H1 (cell line): ENCODE data around the gene ZNF728. TPM values are rescaled to one million over a fixed set of nuclear protein-coding genes. Genes with fewer than 3 reads are reported as not detected.

ENCODE experiments used
- CTCF ChIA-PET: fragments of 300-600 bp; sonication (Branson Sonifier 250); formaldehyde crosslinking; loops from one replicate; lab custom pipeline; 2021; ENCODE audit not compliant: partially characterized antibody; lab: Charles Lee
- POLR2A ChIA-PET: fragments of 300-600 bp; sonication (Branson Sonifier 250); formaldehyde crosslinking; loops from one replicate; lab custom pipeline; 2021; ENCODE audit warnings: inconsistent platforms; ENCODE audit not compliant: partially characterized antibody; lab: Charles Lee
- DNase-seq, 2 experiments: peaks; one replicate each; pipeline versions ENCODE4 v3.0.0 to v3.0.0-alpha.2; 2010 to 2022; ENCODE audit warnings: low spot score in 2 of 2, low read depth in 1 of 2, mixed read lengths in 1 of 2
- FAIRE-seq: peaks from 2 replicates; lab custom pipeline; 2011; peaks lifted over from hg19 to GRCh38; lab: Jason Lieb, UNC
- H2AFZ ChIP-seq: 2 replicates; pipeline ENCODE4 v1.8.1; 2012; ENCODE audit warnings: low read length, inconsistent platforms
- H2AK5ac ChIP-seq: 2 replicates; pipeline ENCODE4 v1.6.1; 2013; ENCODE audit warnings: low read depth, low read length
- H2BK120ac ChIP-seq: replicated peaks from 2 replicates; pipeline ENCODE3; 2013; ENCODE audit warnings: low read depth, low read length, inconsistent platforms
- H2BK12ac ChIP-seq: 2 replicates; pipeline ENCODE4 v1.6.1; 2013; ENCODE audit warnings: low read depth, low read length
- H2BK15ac ChIP-seq: 2 replicates; pipeline ENCODE4 v1.6.1; 2013; ENCODE audit warnings: low read length
- H2BK20ac ChIP-seq: 2 replicates; pipeline ENCODE4 v1.6.1; 2013; ENCODE audit warnings: low read length
- H2BK5ac ChIP-seq: 2 replicates; pipeline ENCODE4 v1.6.1; 2013; ENCODE audit warnings: low read depth, low read length
- H3K14ac ChIP-seq: 2 replicates; pipeline ENCODE4 v1.6.1; 2013; ENCODE audit warnings: inconsistent platforms; ENCODE audit not compliant: insufficient read length
- H3K18ac ChIP-seq: 2 replicates; pipeline ENCODE4 v1.6.1; 2013; ENCODE audit warnings: low read length; ENCODE audit errors: extremely low read depth
- H3K23ac ChIP-seq: 2 replicates; pipeline ENCODE4 v1.6.1; 2013; ENCODE audit warnings: inconsistent platforms; ENCODE audit not compliant: insufficient read length
- H3K23me2 ChIP-seq: 2 replicates; pipeline ENCODE4 v1.6.1; 2013; ENCODE audit warnings: low read depth, low read length
- H3K27ac ChIP-seq: 2 replicates; pipeline ENCODE4 v1.6.1; 2011; ENCODE audit warnings: low read depth, low read length, inconsistent platforms
- H3K27me3 ChIP-seq, 4 experiments: replicated peaks in 1 of 4; 1 replicate in 1 of 4; 2 replicates in 3 of 4; pipeline versions ENCODE4 v1.6.1 to v1.8.1; 2011 to 2013; ENCODE audit warnings: low read length in 3 of 4, mild to moderate bottlenecking in 3 of 4, inconsistent platforms in 2 of 4, mixed read lengths in 2 of 4, moderate library complexity in 1 of 4; ENCODE audit not compliant: control insufficient read depth in 3 of 4, insufficient read depth in 3 of 4; ENCODE audit errors: extremely low read depth in 1 of 4
- H3K36me3 ChIP-seq, 4 experiments: 2 replicates each; pipeline versions ENCODE4 v1.6.1 to v1.8.1; 2011 to 2013; ENCODE audit warnings: mild to moderate bottlenecking in 4 of 4, low read length in 3 of 4, moderate library complexity in 2 of 4, control low read depth in 1 of 4, inconsistent platforms in 1 of 4; ENCODE audit not compliant: insufficient read depth in 4 of 4, control insufficient read depth in 2 of 4
- H3K4ac ChIP-seq: replicated peaks from 2 replicates; pipeline ENCODE3; 2013; ENCODE audit warnings: low read length, low read depth, mixed read lengths, inconsistent platforms; ENCODE audit not compliant: insufficient read length
- H3K4me1 ChIP-seq, 4 experiments: replicated peaks in 1 of 4; 1 replicate in 1 of 4; 2 replicates in 3 of 4; pipeline versions ENCODE4 v1.6.1 to v1.8.1; 2011 to 2013; ENCODE audit warnings: low read length in 3 of 4, inconsistent platforms in 2 of 4, mixed read lengths in 1 of 4; ENCODE audit not compliant: insufficient read depth in 4 of 4, control insufficient read depth in 3 of 4
- H3K4me2 ChIP-seq, 2 experiments: 2 replicates each; pipeline versions ENCODE4 v1.6.1 to v1.8.1; 2011 to 2013; ENCODE audit warnings: low read depth in 2 of 2, low read length in 2 of 2, control low read depth in 1 of 2, inconsistent platforms in 1 of 2, mild to moderate bottlenecking in 1 of 2; ENCODE audit not compliant: insufficient read depth in 1 of 2
- H3K4me3 ChIP-seq, 4 experiments: fragments of 200-600, 300-600 bp in 1 of 4; sonication (generic), shearing (Covaris generic), sonication (Bioruptor Twin) in 1 of 4; 2 replicates each; pipeline versions ENCODE4 v1.5.1 to v1.8.1; 2011 to 2016; ENCODE audit warnings: low read length in 4 of 4, low read depth in 3 of 4, control low read depth in 2 of 4, inconsistent platforms in 2 of 4, mild to moderate bottlenecking in 2 of 4, mixed read lengths in 1 of 4, moderate library complexity in 1 of 4; ENCODE audit not compliant: insufficient read depth in 2 of 4; ENCODE audit errors: extremely low read depth in 1 of 4
- H3K56ac ChIP-seq: replicated peaks from 2 replicates; pipeline ENCODE3; 2013; ENCODE audit warnings: low read depth, mild to moderate bottlenecking, mixed read lengths, low read length, inconsistent platforms; ENCODE audit not compliant: insufficient read length
- H3K79me1 ChIP-seq: 2 replicates; pipeline ENCODE4 v1.6.1; 2013; ENCODE audit warnings: low read depth, low read length, control low read depth
- H3K79me2 ChIP-seq, 2 experiments: 2 replicates each; pipeline versions ENCODE4 v1.6.1 to v1.8.1; 2012 to 2013; ENCODE audit warnings: low read length in 2 of 2, mild to moderate bottlenecking in 2 of 2, inconsistent platforms in 1 of 2; ENCODE audit not compliant: insufficient read depth in 2 of 2, control insufficient read depth in 1 of 2
- H3K9ac ChIP-seq, 4 experiments: replicated peaks in 1 of 4; 1 replicate in 1 of 4; 2 replicates in 3 of 4; pipeline versions ENCODE4 v1.6.1 to v1.8.1; 2011 to 2013; ENCODE audit warnings: low read depth in 3 of 4, low read length in 3 of 4, control low read depth in 2 of 4, mild to moderate bottlenecking in 2 of 4, moderate library complexity in 2 of 4, inconsistent platforms in 1 of 4; ENCODE audit errors: extremely low read depth in 1 of 4
- H3K9me3 ChIP-seq, 2 experiments: 2 replicates each; pipeline versions ENCODE4 v1.6.1 to v1.8.1; 2012 to 2013; ENCODE audit warnings: mild to moderate bottlenecking in 2 of 2, moderate library complexity in 2 of 2, control low read depth in 1 of 2, inconsistent platforms in 1 of 2, low read depth in 1 of 2, low read length in 1 of 2, mixed read lengths in 1 of 2; ENCODE audit not compliant: insufficient read depth in 2 of 2
- H4K20me1 ChIP-seq, 2 experiments: replicated peaks in 1 of 2; 2 replicates each; pipeline versions ENCODE3 to v1.8.1; 2011 to 2013; ENCODE audit warnings: inconsistent platforms in 2 of 2, low read length in 2 of 2, mild to moderate bottlenecking in 1 of 2; ENCODE audit not compliant: insufficient read depth in 2 of 2, control insufficient read depth in 1 of 2
- H4K5ac ChIP-seq: 2 replicates; pipeline ENCODE4 v1.6.1; 2013; ENCODE audit warnings: low read length, low read depth, mixed read lengths, inconsistent platforms; ENCODE audit not compliant: insufficient read length
- H4K8ac ChIP-seq: 2 replicates; pipeline ENCODE4 v1.8.0; 2013; ENCODE audit warnings: mild to moderate bottlenecking, moderate library complexity, low read length, inconsistent platforms; ENCODE audit not compliant: insufficient read depth; ENCODE audit errors: extremely low read depth
- H4K91ac ChIP-seq: replicated peaks from 2 replicates; pipeline ENCODE3; 2013; ENCODE audit warnings: low read length, mixed read lengths, inconsistent platforms; ENCODE audit not compliant: insufficient read length
- CHD2 ChIP-seq: IDR thresholded peaks from 2 replicates; pipeline ENCODE4 v1.6.1; 2012; ENCODE audit warnings: low read length, improper control_type of control experiment
- GABPA ChIP-seq: IDR thresholded peaks from 2 replicates; pipeline ENCODE4 v1.6.1; 2011; ENCODE audit warnings: mild to moderate bottlenecking, low read length, moderate library complexity, borderline replicate concordance; ENCODE audit not compliant: insufficient read depth
- NANOG ChIP-seq: IDR thresholded peaks from 2 replicates; pipeline ENCODE4 v1.6.1; 2011; ENCODE audit warnings: low read length, low read depth, mild to moderate bottlenecking, inconsistent platforms; ENCODE audit not compliant: insufficient read depth, poor library complexity, severe bottlenecking
- POLR2AphosphoS5 ChIP-seq: IDR thresholded peaks from 2 replicates; pipeline ENCODE4 v1.6.1; 2011; ENCODE audit warnings: low read depth, low read length
- POU5F1 ChIP-seq: IDR thresholded peaks from 2 replicates; pipeline ENCODE4 v1.6.1; 2011; ENCODE audit warnings: low read depth, mild to moderate bottlenecking, low read length, moderate library complexity
- RBBP5 ChIP-seq: IDR thresholded peaks from 2 replicates; pipeline ENCODE4 v1.7.1; 2012; ENCODE audit warnings: low read depth, mild to moderate bottlenecking, inconsistent platforms, low read length, moderate library complexity, borderline replicate concordance
- SIN3A ChIP-seq, 2 experiments: IDR thresholded peaks in 1 of 2; conservative IDR thresholded peaks in 1 of 2; 2 replicates each; pipeline ENCODE4 v1.6.1; 2011 to 2012; ENCODE audit warnings: low read length in 2 of 2, improper control_type of control experiment in 1 of 2, low read depth in 1 of 2, mild to moderate bottlenecking in 1 of 2
- SP1 ChIP-seq: IDR thresholded peaks from 2 replicates; pipeline ENCODE4 v1.6.1; 2011; ENCODE audit warnings: low read depth, low read length
- SP4 ChIP-seq: IDR thresholded peaks from 2 replicates; pipeline ENCODE4 v1.6.1; 2012; ENCODE audit warnings: low read length, inconsistent platforms
- SRF ChIP-seq: IDR thresholded peaks from 2 replicates; pipeline ENCODE4 v1.6.1; 2011; ENCODE audit warnings: mild to moderate bottlenecking, low read depth, low read length, moderate library complexity
- TAF7 ChIP-seq: optimal IDR thresholded peaks from 2 replicates; pipeline ENCODE3; 2011; ENCODE audit warnings: low read depth, mild to moderate bottlenecking, inconsistent platforms, low read length, moderate library complexity, borderline replicate concordance
- ZNF274 ChIP-seq: IDR thresholded peaks from 2 replicates; pipeline ENCODE4 v1.7.0; 2012; ENCODE audit warnings: low read length, borderline replicate concordance; ENCODE audit errors: extremely low read depth
- WGBS, 2 experiments: shearing (Covaris generic) in 1 of 2; methylation state at CpG; one replicate each; pipeline versions ENCODE4 v1.1.6 to v1.1.7; 2013 to 2015; ENCODE audit warnings: low lambda C conversion rate in 2 of 2, mixed read lengths in 2 of 2, inconsistent platforms in 1 of 2, low coverage in 1 of 2, missing lambda C conversion rate in 1 of 2; ENCODE audit not compliant: insufficient replicate concordance in 2 of 2, insufficient coverage in 1 of 2, insufficient read length in 1 of 2; ENCODE audit errors: extremely low coverage in 1 of 2, missing lambda C conversion rate in 1 of 2; 5-methylcytosine and 5-hydroxymethylcytosine counted together
- polyA plus RNA-seq, 7 experiments: library from polyadenylated mRNA; depleted of rRNA in 3 of 7; stranded (reverse) in 5 of 7; unstranded in 2 of 7; fragments of >200 nt in 5 of 7; fragments of 200-250 nt in 2 of 7; gene quantifications; 1 replicate in 5 of 7; 2 replicates in 1 of 7; 4 replicates in 1 of 7; pipeline versions ENCODE4 v1.2.1 to v1.2.3, GENCODE V29; 2011 to 2013; ENCODE audit warnings: missing spikeins in 2 of 7, mixed read lengths in 2 of 7
- total RNA-seq: library from RNA; stranded (reverse); fragmentation: NEBNext Ultra II Directional; extraction: Animal tissue kit (Norgen Biotek cat#: 25700); gene quantifications from 2 replicates; pipeline ENCODE4 v1.2.1, GENCODE V29; 2021
- TF ChIP-seq, protein P1 (sequence below), 3 experiments: IDR thresholded peaks; 1 replicate in 2 of 3; 2 replicates in 1 of 3; pipeline versions ENCODE4 v1.5.1 to v1.6.1; 2011; ENCODE audit warnings: low read length in 3 of 3, mild to moderate bottlenecking in 3 of 3, inconsistent platforms in 2 of 3, low read depth in 1 of 3, moderate library complexity in 1 of 3; ENCODE audit not compliant: insufficient read depth in 1 of 3; ENCODE audit errors: control extremely low read depth in 1 of 3

The ZNF728 gene
- total and polyA plus RNA-seq, 2 of the 8 experiments (the other 6 are each of a cell fraction or from before 2014, with no cell fraction given) = not detected

- no peak overlapping the region for H2BK20ac ChIP-seq
- no peak overlapping the region for H2BK12ac ChIP-seq
- H3K56ac ChIP-seq = no peak overlapping the region
- no peaks in the 10 kb centered on the region for H3K23me2 ChIP-seq
- H3K14ac ChIP-seq = no peak overlapping the region
- no peaks in the 10 kb centered on the region for H3K27me3 ChIP-seq
- H3K9me3 ChIP-seq = peaks cover 74 to 81% of the 10 kb centered on the region in 2 experiments
- H2AK5ac ChIP-seq = no peak overlapping the region
- no peak overlapping the region for H2BK15ac ChIP-seq
- DNase-seq = no peak
- H2AFZ ChIP-seq = no peak overlapping the region
- POLR2A ChIA-PET = no interaction called here
- H2BK5ac ChIP-seq = no peak overlapping the region
- H3K4ac ChIP-seq = no peak overlapping the region
- H3K4me3 ChIP-seq = no peak overlapping the region
- no peaks in the 10 kb centered on the region for H3K79me1 ChIP-seq
- H3K4me2 ChIP-seq = no peak overlapping the region
- WGBS, 2 experiments = 85% methylated on average over 4 of the region's 4 CpGs; no CpG with 5 or more reads in 1 of the 2 experiments
- H3K18ac ChIP-seq = no peak overlapping the region
- CTCF ChIA-PET = no interaction called here
- H4K5ac ChIP-seq = no peak overlapping the region
- no peaks in the 10 kb centered on the region for H4K20me1 ChIP-seq
- no peak overlapping the region for H3K9ac ChIP-seq
- H2BK120ac ChIP-seq = no peak overlapping the region
- H3K79me2 ChIP-seq = no peaks in the 10 kb centered on the region
- no peaks in the 10 kb centered on the region for H3K36me3 ChIP-seq
- no peak overlapping the region for H4K91ac ChIP-seq
- FAIRE-seq = no peak
- no peak overlapping the region for H3K27ac ChIP-seq
- no peaks in the 10 kb centered on the region for H3K4me1 ChIP-seq
- no peak overlapping the region for H3K23ac ChIP-seq
- H4K8ac ChIP-seq = no peak overlapping the region
- TF ChIP-seq CHD2 (no peak), GABPA (no peak), SP4 (no peak), SIN3A (conservative IDR thresholded peaks at IDR 0.05 in 1 of 2, IDR thresholded peaks at IDR 0.05 in 1 of 2; ENCODE audit: low read depth in 1 of 2, low read length in 2 of 2) (no peak), SP1 (no peak), SRF (no peak), POU5F1 (no peak), POLR2AphosphoS5 (no peak), TAF7 (no peak), ZNF274 (no peak), NANOG (no peak), RBBP5 (no peak)
- TF ChIP-seq, protein P1, sequence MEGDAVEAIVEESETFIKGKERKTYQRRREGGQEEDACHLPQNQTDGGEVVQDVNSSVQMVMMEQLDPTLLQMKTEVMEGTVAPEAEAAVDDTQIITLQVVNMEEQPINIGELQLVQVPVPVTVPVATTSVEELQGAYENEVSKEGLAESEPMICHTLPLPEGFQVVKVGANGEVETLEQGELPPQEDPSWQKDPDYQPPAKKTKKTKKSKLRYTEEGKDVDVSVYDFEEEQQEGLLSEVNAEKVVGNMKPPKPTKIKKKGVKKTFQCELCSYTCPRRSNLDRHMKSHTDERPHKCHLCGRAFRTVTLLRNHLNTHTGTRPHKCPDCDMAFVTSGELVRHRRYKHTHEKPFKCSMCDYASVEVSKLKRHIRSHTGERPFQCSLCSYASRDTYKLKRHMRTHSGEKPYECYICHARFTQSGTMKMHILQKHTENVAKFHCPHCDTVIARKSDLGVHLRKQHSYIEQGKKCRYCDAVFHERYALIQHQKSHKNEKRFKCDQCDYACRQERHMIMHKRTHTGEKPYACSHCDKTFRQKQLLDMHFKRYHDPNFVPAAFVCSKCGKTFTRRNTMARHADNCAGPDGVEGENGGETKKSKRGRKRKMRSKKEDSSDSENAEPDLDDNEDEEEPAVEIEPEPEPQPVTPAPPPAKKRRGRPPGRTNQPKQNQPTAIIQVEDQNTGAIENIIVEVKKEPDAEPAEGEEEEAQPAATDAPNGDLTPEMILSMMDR (IDR thresholded peaks at IDR 0.05; ENCODE audit: control extremely low read depth in 1 of 3, insufficient read depth in 1 of 3, low read depth in 1 of 3, low read length in 3 of 3) = no peak
Measured at GRCh38 chr19:23049256-23049655, 46.3 kb upstream of the ZNF728 start.
